ENCODE results near the gene ADH5.

DNA sequence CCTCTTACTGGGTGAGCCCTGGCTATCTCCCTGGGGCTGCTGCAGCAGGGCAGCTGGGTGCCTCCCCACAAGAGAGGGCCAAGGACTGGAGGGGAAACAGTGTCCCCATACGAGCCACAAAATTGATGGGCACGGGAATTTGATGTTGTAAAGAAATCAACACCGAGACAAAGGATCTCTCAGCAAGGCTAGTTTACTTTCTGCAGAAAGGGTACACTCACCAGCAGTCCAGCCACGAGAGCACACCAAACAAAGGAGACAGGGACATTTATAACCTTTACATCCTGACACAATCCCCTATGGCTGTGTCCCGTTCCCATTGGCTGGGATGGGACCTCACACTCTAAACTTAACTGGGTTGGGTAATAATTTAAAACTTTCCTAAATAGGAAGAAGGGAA lies 67.2 kb downstream of the ADH5 start:
- TF ChIP-seq, protein P1, sequence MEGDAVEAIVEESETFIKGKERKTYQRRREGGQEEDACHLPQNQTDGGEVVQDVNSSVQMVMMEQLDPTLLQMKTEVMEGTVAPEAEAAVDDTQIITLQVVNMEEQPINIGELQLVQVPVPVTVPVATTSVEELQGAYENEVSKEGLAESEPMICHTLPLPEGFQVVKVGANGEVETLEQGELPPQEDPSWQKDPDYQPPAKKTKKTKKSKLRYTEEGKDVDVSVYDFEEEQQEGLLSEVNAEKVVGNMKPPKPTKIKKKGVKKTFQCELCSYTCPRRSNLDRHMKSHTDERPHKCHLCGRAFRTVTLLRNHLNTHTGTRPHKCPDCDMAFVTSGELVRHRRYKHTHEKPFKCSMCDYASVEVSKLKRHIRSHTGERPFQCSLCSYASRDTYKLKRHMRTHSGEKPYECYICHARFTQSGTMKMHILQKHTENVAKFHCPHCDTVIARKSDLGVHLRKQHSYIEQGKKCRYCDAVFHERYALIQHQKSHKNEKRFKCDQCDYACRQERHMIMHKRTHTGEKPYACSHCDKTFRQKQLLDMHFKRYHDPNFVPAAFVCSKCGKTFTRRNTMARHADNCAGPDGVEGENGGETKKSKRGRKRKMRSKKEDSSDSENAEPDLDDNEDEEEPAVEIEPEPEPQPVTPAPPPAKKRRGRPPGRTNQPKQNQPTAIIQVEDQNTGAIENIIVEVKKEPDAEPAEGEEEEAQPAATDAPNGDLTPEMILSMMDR (IDR thresholded peaks at IDR 0.05; ENCODE audit: insufficient read depth, low read length): no peak
- TF ChIP-seq POLR2AphosphoS5 (IDR thresholded peaks at IDR 0.05; ENCODE audit: low read depth): no peak
- TF ChIP-seq, protein P2, sequence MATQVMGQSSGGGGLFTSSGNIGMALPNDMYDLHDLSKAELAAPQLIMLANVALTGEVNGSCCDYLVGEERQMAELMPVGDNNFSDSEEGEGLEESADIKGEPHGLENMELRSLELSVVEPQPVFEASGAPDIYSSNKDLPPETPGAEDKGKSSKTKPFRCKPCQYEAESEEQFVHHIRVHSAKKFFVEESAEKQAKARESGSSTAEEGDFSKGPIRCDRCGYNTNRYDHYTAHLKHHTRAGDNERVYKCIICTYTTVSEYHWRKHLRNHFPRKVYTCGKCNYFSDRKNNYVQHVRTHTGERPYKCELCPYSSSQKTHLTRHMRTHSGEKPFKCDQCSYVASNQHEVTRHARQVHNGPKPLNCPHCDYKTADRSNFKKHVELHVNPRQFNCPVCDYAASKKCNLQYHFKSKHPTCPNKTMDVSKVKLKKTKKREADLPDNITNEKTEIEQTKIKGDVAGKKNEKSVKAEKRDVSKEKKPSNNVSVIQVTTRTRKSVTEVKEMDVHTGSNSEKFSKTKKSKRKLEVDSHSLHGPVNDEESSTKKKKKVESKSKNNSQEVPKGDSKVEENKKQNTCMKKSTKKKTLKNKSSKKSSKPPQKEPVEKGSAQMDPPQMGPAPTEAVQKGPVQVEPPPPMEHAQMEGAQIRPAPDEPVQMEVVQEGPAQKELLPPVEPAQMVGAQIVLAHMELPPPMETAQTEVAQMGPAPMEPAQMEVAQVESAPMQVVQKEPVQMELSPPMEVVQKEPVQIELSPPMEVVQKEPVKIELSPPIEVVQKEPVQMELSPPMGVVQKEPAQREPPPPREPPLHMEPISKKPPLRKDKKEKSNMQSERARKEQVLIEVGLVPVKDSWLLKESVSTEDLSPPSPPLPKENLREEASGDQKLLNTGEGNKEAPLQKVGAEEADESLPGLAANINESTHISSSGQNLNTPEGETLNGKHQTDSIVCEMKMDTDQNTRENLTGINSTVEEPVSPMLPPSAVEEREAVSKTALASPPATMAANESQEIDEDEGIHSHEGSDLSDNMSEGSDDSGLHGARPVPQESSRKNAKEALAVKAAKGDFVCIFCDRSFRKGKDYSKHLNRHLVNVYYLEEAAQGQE (IDR thresholded peaks at IDR 0.05; ENCODE audit: insufficient replicate concordance, low read depth): no peak
- TF ChIP-seq GABPA (IDR thresholded peaks at IDR 0.05; ENCODE audit: low read depth): no peak
- no peak for TF ChIP-seq SPI1 (IDR thresholded peaks at IDR 0.05; ENCODE audit: borderline replicate concordance, low read depth)
